Smooth muscle cell (in vitro differentiated cells): ENCODE results near the gene LMF1. TPM values are rescaled to one million over a fixed set of nuclear protein-coding genes. Genes with fewer than 3 reads are reported as not detected.

ENCODE experiments used
- DNase-seq: peaks from one replicate; lab custom pipeline; 2025; ENCODE audit not compliant: unreplicated experiment; lab: John Stamatoyannopoulos, UW
- H2AFZ ChIP-seq: fragments of 200-600 bp; sonication (generic); 2 replicates; pipeline ENCODE4 v1.6.0; 2016; ENCODE audit warnings: antibody characterized with exemption, low read depth, mild to moderate bottlenecking
- H3F3A ChIP-seq: fragments of 200-600 bp; sonication (generic); 2 replicates; pipeline ENCODE4 v1.6.0; 2017; ENCODE audit warnings: antibody characterized with exemption, low read depth
- H3K27ac ChIP-seq: fragments of 200-600 bp; sonication (generic); 2 replicates; pipeline ENCODE4 v1.5.1; 2016; ENCODE audit warnings: low read depth, mild to moderate bottlenecking
- H3K27me3 ChIP-seq: fragments of 200-600 bp; sonication (generic); 2 replicates; pipeline ENCODE4 v1.6.1; 2016; ENCODE audit warnings: low read depth, mild to moderate bottlenecking
- H3K36me3 ChIP-seq: fragments of 200-600 bp; sonication (generic); 2 replicates; pipeline ENCODE4 v1.5.1; 2016; ENCODE audit warnings: low read depth
- H3K4me1 ChIP-seq: fragments of 200-600 bp; sonication (generic); 2 replicates; pipeline ENCODE4 v1.5.1; 2016; ENCODE audit warnings: low read depth
- H3K4me2 ChIP-seq: fragments of 200-600 bp; sonication (generic); 2 replicates; pipeline ENCODE4 v1.6.0; 2016; ENCODE audit warnings: mild to moderate bottlenecking
- H3K4me3 ChIP-seq: fragments of 200-600 bp; sonication (generic); 2 replicates; pipeline ENCODE4 v1.5.1; 2016; ENCODE audit warnings: mild to moderate bottlenecking
- H3K79me2 ChIP-seq: fragments of 200-600 bp; sonication (generic); 2 replicates; pipeline ENCODE4 v1.6.0; 2016; ENCODE audit warnings: low read depth, mild to moderate bottlenecking
- H3K9ac ChIP-seq: fragments of 200-600 bp; sonication (generic); 2 replicates; pipeline ENCODE4 v1.6.0; 2016; ENCODE audit warnings: low read depth
- H3K9me3 ChIP-seq: fragments of 200-600 bp; sonication (generic); replicated peaks from 2 replicates; pipeline ENCODE4 v1.5.1; 2016; ENCODE audit warnings: low read depth
- H4K20me1 ChIP-seq: fragments of 200-600 bp; sonication (generic); 2 replicates; pipeline ENCODE4 v1.6.0; 2016; ENCODE audit warnings: low read depth
- WGBS: methylation state at CpG from one replicate; pipeline ENCODE4 v1.1.7; 2016; ENCODE audit warnings: low lambda C conversion rate; 5-methylcytosine and 5-hydroxymethylcytosine counted together
- polyA plus RNA-seq: library from polyadenylated mRNA; unstranded; fragments of >200 nt; fragmentation: Nextera tagmentation; extraction: Ambion mirVana; gene quantifications from 2 replicates; pipeline ENCODE4 v1.2.1, GENCODE V29; 2016
- total RNA-seq: library from RNA; depleted of rRNA; stranded (reverse); fragments of >200 nt; gene quantifications from 2 replicates; pipeline ENCODE4 v1.2.3, GENCODE V29; 2014
- TF ChIP-seq, protein P1 (sequence below): fragments of 200-600 bp; sonication (generic); IDR thresholded peaks from 2 replicates; pipeline ENCODE4 v1.5.1; 2017; ENCODE audit warnings: borderline replicate concordance, mild to moderate bottlenecking, antibody characterized with exemption; ENCODE audit not compliant: insufficient read depth, poor library complexity, severe bottlenecking

Gene LMF1
- total and polyA plus RNA-seq, 2 experiments from 2014 or later = 25.3 to 29.8 TPM

DNA sequence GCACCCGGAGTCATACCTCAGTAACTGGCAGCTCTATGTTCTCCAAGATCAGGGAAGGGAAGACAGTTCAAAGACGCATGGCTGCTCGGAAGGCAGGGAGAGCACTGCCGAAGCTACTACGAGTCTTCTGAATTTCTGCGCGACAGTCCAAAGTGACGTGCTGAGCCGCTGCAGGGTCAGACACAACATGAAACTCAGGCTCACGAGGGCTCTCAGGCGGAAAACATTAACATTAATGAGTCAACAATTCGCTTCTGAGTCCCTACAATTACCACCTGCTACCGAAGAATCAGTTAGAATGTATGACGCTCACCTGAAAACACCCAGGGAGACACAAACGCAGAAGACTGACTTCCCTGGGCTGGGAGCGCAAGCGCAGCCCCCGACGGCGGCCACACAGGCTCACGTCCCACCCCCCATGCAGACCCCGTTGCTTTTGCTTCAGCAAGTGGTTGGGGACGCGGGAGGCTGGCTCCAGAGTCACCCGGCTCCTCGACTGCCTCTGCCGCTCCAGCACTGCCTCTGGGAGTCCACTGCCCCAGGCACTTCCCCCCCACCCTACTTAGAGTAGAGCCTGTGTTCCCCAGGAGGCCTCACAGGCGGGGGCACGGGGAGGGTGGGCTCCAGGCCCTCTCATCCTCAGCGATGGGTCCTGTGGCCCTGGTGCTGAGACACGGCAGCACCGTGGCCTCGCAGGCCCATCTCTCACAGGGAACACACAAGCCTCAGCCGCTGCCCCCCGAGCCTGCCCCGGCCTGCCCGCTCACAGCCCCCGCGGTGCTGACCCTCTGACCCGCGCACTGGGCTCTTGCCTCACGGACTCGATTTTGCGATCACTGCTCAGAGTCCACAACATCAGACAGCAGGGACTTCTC lies 38.9 kb downstream of the LMF1 start:
- Histone ChIP-seq H3K9me3 (no peaks in the 10 kb centered on the region), H4K20me1 (no peaks in the 10 kb centered on the region), H2AFZ (no peak overlapping the region), H3K4me3 (no peak overlapping the region), H3K9ac (no peak overlapping the region), H3K36me3 (no peaks in the 10 kb centered on the region), H3K79me2 (no peaks in the 10 kb centered on the region), H3K27me3 (no peaks in the 10 kb centered on the region), H3K27ac (no peak overlapping the region), H3F3A (no peaks in the 10 kb centered on the region), H3K4me1 (no peaks in the 10 kb centered on the region), H3K4me2 (no peak overlapping the region)
- WGBS = 91% methylated on average over 33 of the region's 44 CpGs
- DNase-seq = no peak
- TF ChIP-seq, protein P1, sequence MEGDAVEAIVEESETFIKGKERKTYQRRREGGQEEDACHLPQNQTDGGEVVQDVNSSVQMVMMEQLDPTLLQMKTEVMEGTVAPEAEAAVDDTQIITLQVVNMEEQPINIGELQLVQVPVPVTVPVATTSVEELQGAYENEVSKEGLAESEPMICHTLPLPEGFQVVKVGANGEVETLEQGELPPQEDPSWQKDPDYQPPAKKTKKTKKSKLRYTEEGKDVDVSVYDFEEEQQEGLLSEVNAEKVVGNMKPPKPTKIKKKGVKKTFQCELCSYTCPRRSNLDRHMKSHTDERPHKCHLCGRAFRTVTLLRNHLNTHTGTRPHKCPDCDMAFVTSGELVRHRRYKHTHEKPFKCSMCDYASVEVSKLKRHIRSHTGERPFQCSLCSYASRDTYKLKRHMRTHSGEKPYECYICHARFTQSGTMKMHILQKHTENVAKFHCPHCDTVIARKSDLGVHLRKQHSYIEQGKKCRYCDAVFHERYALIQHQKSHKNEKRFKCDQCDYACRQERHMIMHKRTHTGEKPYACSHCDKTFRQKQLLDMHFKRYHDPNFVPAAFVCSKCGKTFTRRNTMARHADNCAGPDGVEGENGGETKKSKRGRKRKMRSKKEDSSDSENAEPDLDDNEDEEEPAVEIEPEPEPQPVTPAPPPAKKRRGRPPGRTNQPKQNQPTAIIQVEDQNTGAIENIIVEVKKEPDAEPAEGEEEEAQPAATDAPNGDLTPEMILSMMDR = no peak

DNA sequence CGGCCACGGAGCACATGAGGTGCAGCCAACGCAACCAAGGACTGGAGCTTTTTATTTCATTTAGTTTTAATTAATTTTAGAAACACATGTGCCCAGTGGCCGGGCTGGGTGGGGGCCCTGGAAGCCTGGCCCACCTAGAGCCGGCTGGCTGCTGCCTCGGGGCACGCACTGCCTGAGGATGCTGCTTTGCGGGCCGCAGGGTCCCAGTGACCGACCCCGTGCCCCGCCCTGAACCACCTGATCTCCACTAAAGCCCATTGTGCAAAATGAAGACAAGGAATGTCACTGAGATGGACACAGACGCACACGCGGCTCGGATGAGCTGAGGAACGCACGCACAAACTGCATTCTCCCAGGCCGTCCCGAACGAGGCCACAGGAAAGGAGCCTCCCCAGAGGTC lies 39.6 kb downstream of the LMF1 start:
- no peaks in the 10 kb centered on the region for H3K9me3 ChIP-seq
- DNase-seq = no peak
- no peaks in the 10 kb centered on the region for H3F3A ChIP-seq
- no peaks in the 10 kb centered on the region for H3K36me3 ChIP-seq
- no peaks in the 10 kb centered on the region for H3K27me3 ChIP-seq
- H4K20me1 ChIP-seq = peaks cover 7% of the 10 kb centered on the region
- TF ChIP-seq, protein P1 = no peak
- H3K4me1 ChIP-seq = no peaks in the 10 kb centered on the region
- no peak overlapping the region for H3K4me2 ChIP-seq
- no peaks in the 10 kb centered on the region for H3K79me2 ChIP-seq
- H3K4me3 ChIP-seq = no peak overlapping the region
- no peak overlapping the region for H2AFZ ChIP-seq
- no peak overlapping the region for H3K27ac ChIP-seq
- 97% methylated on average over 21 of the region's 21 CpGs for WGBS
- no peak overlapping the region for H3K9ac ChIP-seq

DNA sequence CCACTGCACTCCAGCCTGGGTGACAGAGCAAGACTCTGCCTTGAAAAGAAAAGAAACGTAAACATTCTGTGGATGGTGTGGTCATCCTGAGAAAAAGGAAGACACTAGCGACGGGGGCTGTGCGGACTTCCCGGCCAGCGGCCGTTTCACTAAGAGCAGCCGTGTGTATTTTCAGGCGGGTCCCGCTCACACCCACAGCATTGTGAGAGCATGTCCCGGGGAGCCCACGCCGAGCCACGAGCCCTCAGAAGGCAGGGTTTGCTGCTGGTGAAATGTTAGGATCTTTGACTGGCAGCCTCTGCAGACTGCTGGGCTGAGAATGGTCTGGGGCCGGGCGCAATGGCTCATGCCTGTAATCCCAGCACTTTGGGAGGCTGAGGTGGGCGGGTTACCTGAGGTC lies 40.3 kb downstream of the LMF1 start:
- H4K20me1 ChIP-seq = peaks cover 12% of the 10 kb centered on the region
- H3F3A ChIP-seq = no peaks in the 10 kb centered on the region
- H3K27me3 ChIP-seq = no peaks in the 10 kb centered on the region
- H3K4me1 ChIP-seq = no peaks in the 10 kb centered on the region
- WGBS = 91% methylated on average over 17 of the region's 17 CpGs
- H3K4me3 ChIP-seq = no peak overlapping the region
- no peaks in the 10 kb centered on the region for H3K9me3 ChIP-seq
- no peak overlapping the region for H3K27ac ChIP-seq
- no peak overlapping the region for H2AFZ ChIP-seq
- H3K9ac ChIP-seq = no peak overlapping the region
- TF ChIP-seq, protein P1 = no peak
- H3K36me3 ChIP-seq = no peaks in the 10 kb centered on the region
- H3K4me2 ChIP-seq = no peak overlapping the region
- no peak for DNase-seq
- no peaks in the 10 kb centered on the region for H3K79me2 ChIP-seq

DNA sequence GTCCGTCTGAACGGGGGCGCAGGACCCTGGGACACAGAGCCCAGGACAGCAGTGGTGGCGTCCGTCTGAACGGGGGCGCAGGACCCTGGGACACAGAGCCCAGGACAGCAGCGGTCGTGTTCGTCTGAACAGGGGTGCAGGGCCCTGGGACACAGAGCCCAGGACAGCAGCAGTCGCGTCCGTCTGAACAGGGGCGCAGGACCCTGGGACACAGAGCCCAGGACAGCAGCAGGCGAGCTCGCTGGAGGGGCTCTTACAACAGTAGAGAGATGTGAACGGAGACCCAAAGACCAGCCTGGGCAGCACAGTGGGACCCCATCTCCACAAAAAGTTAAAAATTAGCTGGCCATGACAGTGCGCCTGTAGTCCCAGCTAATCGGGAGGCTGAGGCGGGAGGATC lies 40.7 kb downstream of the LMF1 start:
- Histone ChIP-seq H3K27me3 (no peaks in the 10 kb centered on the region), H3K9me3 (no peaks in the 10 kb centered on the region), H3K36me3 (no peaks in the 10 kb centered on the region), H3K9ac (no peak overlapping the region), H3K79me2 (no peaks in the 10 kb centered on the region), H3K4me3 (no peak overlapping the region), H3F3A (no peaks in the 10 kb centered on the region), H3K27ac (no peak overlapping the region), H3K4me2 (no peak overlapping the region), H3K4me1 (peaks cover 3% of the 10 kb centered on the region), H4K20me1 (peaks cover 16% of the 10 kb centered on the region), H2AFZ (no peak overlapping the region)
- DNase-seq = no peak
- TF ChIP-seq, protein P1 = no peak
- WGBS = 90% methylated on average over 16 of the region's 20 CpGs
